SU-DHL-6 (cell line): ENCODE data around the gene SHQ1.
"Not testable (repeated sequence)": the region's sequence is repeated elsewhere in the genome, so short reads cannot be mapped to it uniquely, and the experiment has no call there.

ENCODE experiments used
- CTCF ChIP-seq: fragments of 200-600 bp; sonication (generic); IDR thresholded peaks from one replicate; pipeline ENCODE4 v1.5.1; 2017; ENCODE audit warnings: antibody characterized with exemption, mild to moderate bottlenecking, low read length, moderate library complexity; ENCODE audit not compliant: insufficient read depth, poor library complexity, severe bottlenecking
- EZH2phosphoT487 ChIP-seq: fragments of 200-600 bp; sonication (generic), shearing (Covaris generic); conservative IDR thresholded peaks from 2 replicates; pipeline ENCODE4 v1.6.1; 2018; ENCODE audit warnings: mild to moderate bottlenecking, antibody characterized with exemption, low read length, moderate library complexity, mixed read lengths

- TF ChIP-seq CTCF, EZH2phosphoT487: not testable (repeated sequence)
These were observed 115.4 kb downstream of the SHQ1 start for GRCh38 chr3:72732666-72733345.
